IMR-90 (cell line): ENCODE results near the gene NAA15. TPM values are rescaled to one million over a fixed set of nuclear protein-coding genes. Genes with fewer than 3 reads are reported as not detected.
A peak's percentile ranks its signal among the peaks of the same experiment; 100 is the strongest.

Experiments used
- ATAC-seq: fragments of 200-7000 bp; cut with Tn5 transposase; 2 replicates; pipeline ENCODE4 v1.9.1; 2020; ENCODE audit warnings: low read depth, mild to moderate bottlenecking, moderate library complexity
- BruUV-seq: library from RNA; stranded (reverse); fragments of 400-500 nt; replicated peaks from 2 replicates; lab custom pipeline; 2021; lab: Mats Ljungman, UMichigan
- CTCF ChIA-PET: fragments of 300-600 bp; formaldehyde crosslinking; extraction: SDS; loops from one replicate; lab custom pipeline; 2021; ENCODE audit warnings: antibody characterized with exemption; lab: Yijun Ruan, JAX
- POLR2A ChIA-PET: fragments of 300-600 bp; sonication (Branson Sonifier 250); formaldehyde crosslinking; loops from one replicate; lab custom pipeline; 2022; ENCODE audit warnings: antibody characterized with exemption; ENCODE audit not compliant: unreplicated experiment; lab: Charles Lee
- DNase-seq: peaks from one replicate; pipeline ENCODE4 v3.0.0; 2013
- H2AFZ ChIP-seq: replicated peaks from 2 replicates; pipeline ENCODE3; 2013; ENCODE audit warnings: low read length, mild to moderate bottlenecking; ENCODE audit not compliant: poor library complexity
- H2AK5ac ChIP-seq: 2 replicates; pipeline ENCODE4 v1.6.1; 2013; ENCODE audit warnings: low read depth, low read length, inconsistent platforms
- H2AK9ac ChIP-seq: replicated peaks from 2 replicates; pipeline ENCODE3; 2013; ENCODE audit warnings: mild to moderate bottlenecking, low read depth, low read length, moderate library complexity; ENCODE audit not compliant: poor library complexity
- H2BK120ac ChIP-seq: 2 replicates; pipeline ENCODE4 v1.6.1; 2013; ENCODE audit warnings: low read depth, low read length, inconsistent platforms
- H2BK15ac ChIP-seq: 3 replicates; pipeline ENCODE4 v1.6.1; 2013; ENCODE audit warnings: low read depth, low read length, inconsistent platforms
- H2BK20ac ChIP-seq: 2 replicates; pipeline ENCODE4 v1.6.1; 2013; ENCODE audit warnings: low read depth, mild to moderate bottlenecking, inconsistent platforms, low read length, moderate library complexity
- H2BK5ac ChIP-seq: 2 replicates; pipeline ENCODE4 v1.6.1; 2013; ENCODE audit warnings: mild to moderate bottlenecking, low read depth, low read length, inconsistent platforms; ENCODE audit not compliant: poor library complexity, severe bottlenecking
- H3K14ac ChIP-seq: replicated peaks from 2 replicates; pipeline ENCODE4 v1.6.1; 2013; ENCODE audit warnings: low read depth, low read length, inconsistent platforms
- H3K18ac ChIP-seq: 2 replicates; pipeline ENCODE4 v1.6.1; 2013; ENCODE audit warnings: low read depth, low read length, control low read depth
- H3K23ac ChIP-seq: 2 replicates; pipeline ENCODE4 v1.6.1; 2013; ENCODE audit warnings: low read depth, low read length, inconsistent platforms
- H3K27ac ChIP-seq: 2 replicates; pipeline ENCODE4 v1.5.1; 2013; ENCODE audit warnings: mild to moderate bottlenecking, control low read depth, low read length; ENCODE audit not compliant: insufficient read depth
- H3K27me3 ChIP-seq: 2 replicates; pipeline ENCODE4 v1.6.1; 2013; ENCODE audit warnings: low read length; ENCODE audit not compliant: control insufficient read depth, insufficient read depth
- H3K36me3 ChIP-seq: 2 replicates; pipeline ENCODE4 v1.6.1; 2013; ENCODE audit warnings: low read length, mixed read lengths; ENCODE audit not compliant: control insufficient read depth, insufficient read depth
- H3K4ac ChIP-seq: 2 replicates; pipeline ENCODE4 v1.6.1; 2013; ENCODE audit warnings: low read depth, low read length, inconsistent platforms
- H3K4me1 ChIP-seq: 2 replicates; pipeline ENCODE4 v1.6.1; 2013; ENCODE audit warnings: low read length, mixed read lengths; ENCODE audit not compliant: control insufficient read depth, insufficient read depth
- H3K4me2 ChIP-seq: 2 replicates; pipeline ENCODE4 v1.6.1; 2013; ENCODE audit warnings: low read depth, mild to moderate bottlenecking, control low read depth, low read length, moderate library complexity
- H3K4me3 ChIP-seq: 2 replicates; pipeline ENCODE4 v1.5.1; 2013; ENCODE audit warnings: low read depth, mild to moderate bottlenecking, control low read depth, low read length, moderate library complexity; ENCODE audit not compliant: insufficient read depth
- H3K56ac ChIP-seq: 2 replicates; pipeline ENCODE4 v1.6.1; 2013; ENCODE audit warnings: low read length, inconsistent platforms; ENCODE audit not compliant: insufficient read depth; ENCODE audit errors: extremely low read depth
- H3K79me1 ChIP-seq, 2 experiments: 2 replicates each; pipeline ENCODE4 v1.6.1; 2013; ENCODE audit warnings: low read length in 2 of 2, inconsistent platforms in 1 of 2, low read depth in 1 of 2
- H3K9ac ChIP-seq: 2 replicates; pipeline ENCODE4 v1.6.1; 2013; ENCODE audit warnings: low read depth, low read length, control low read depth
- H3K9me1 ChIP-seq: 2 replicates; pipeline ENCODE4 v1.6.1; 2013; ENCODE audit warnings: low read length, inconsistent platforms; ENCODE audit not compliant: insufficient read depth
- H3K9me3 ChIP-seq: 2 replicates; pipeline ENCODE4 v1.6.1; 2013; ENCODE audit warnings: low read length; ENCODE audit not compliant: control insufficient read depth, insufficient read depth
- H4K20me1 ChIP-seq: 2 replicates; pipeline ENCODE4 v1.6.1; 2013; ENCODE audit warnings: low read length, inconsistent platforms; ENCODE audit not compliant: insufficient read depth
- H4K5ac ChIP-seq: 2 replicates; pipeline ENCODE4 v1.6.1; 2013; ENCODE audit warnings: mild to moderate bottlenecking, low read depth, low read length, control low read depth
- H4K8ac ChIP-seq, 2 experiments: 2 replicates each; pipeline ENCODE4 v1.6.1; 2013; ENCODE audit warnings: low read depth in 2 of 2, low read length in 2 of 2, control low read depth in 1 of 2, inconsistent platforms in 1 of 2
- H4K91ac ChIP-seq: 2 replicates; pipeline ENCODE4 v1.6.1; 2013; ENCODE audit warnings: low read depth, low read length, inconsistent platforms; ENCODE audit not compliant: insufficient read depth
- BHLHE40 ChIP-seq: fragments of 150-350 bp; IDR thresholded peaks from 2 replicates; pipeline ENCODE4 v1.6.1; 2016; ENCODE audit warnings: mild to moderate bottlenecking, low read depth, low read length
- CEBPB ChIP-seq: IDR thresholded peaks from 2 replicates; pipeline ENCODE4 v1.6.1; 2012; ENCODE audit warnings: low read depth, low read length, improper control_type of control experiment
- CHD1 ChIP-seq: IDR thresholded peaks from 2 replicates; pipeline ENCODE4 v1.6.1; 2012; ENCODE audit warnings: low read depth, low read length, improper control_type of control experiment
- FOS ChIP-seq: fragments of 150-350 bp; IDR thresholded peaks from 2 replicates; pipeline ENCODE4 v1.6.1; 2016; ENCODE audit warnings: low read depth, low read length
- MAZ ChIP-seq: IDR thresholded peaks from 2 replicates; pipeline ENCODE4 v1.6.1; 2012; ENCODE audit warnings: low read depth, mild to moderate bottlenecking, low read length, improper control_type of control experiment, moderate library complexity, borderline replicate concordance
- dilution Hi-C: fragments of 300-500 bp; cut with HindIII; formaldehyde crosslinking; loops from one replicate; pipeline ENCODE4 v1.14.3; 2018; ENCODE audit warnings: low sequenced_read_pairs; ENCODE audit not compliant: unreplicated experiment
- in situ Hi-C: fragments of 300-500 bp; cut with MboI; formaldehyde crosslinking; loops from 3 replicates; pipeline ENCODE4 v1.14.3; 2019; ENCODE audit warnings: low sequenced_read_pairs, inconsistent platforms, mixed read lengths
- intact Hi-C: fragments of 100-400 bp; cut with micrococcal nuclease; formaldehyde crosslinking; loops from 2 replicates; pipeline ENCODE4 v1.10.0; 2022
- polyA plus RNA-seq, 3 experiments: library from polyadenylated mRNA; depleted of rRNA; stranded (reverse); fragments of >200 nt; gene quantifications; 2 replicates each; pipeline ENCODE4 v1.2.3, GENCODE V29; 2012; ENCODE audit warnings: low replicate concordance in 1 of 3
- total RNA-seq: library from RNA; depleted of rRNA; stranded (reverse); fragments of >200 nt; gene quantifications from 2 replicates; pipeline ENCODE4 v1.2.3, GENCODE V29; 2012

The NAA15 gene
- total and polyA plus RNA-seq, 2 of the 4 experiments (the other 2 are of a cell fraction), result 11.0 to 43.4 TPM

GRCh38 chr4:139386421-139386820 is 85.1 kb downstream of the NAA15 start (continued):
- no peak for TF ChIP-seq MAZ

DNA sequence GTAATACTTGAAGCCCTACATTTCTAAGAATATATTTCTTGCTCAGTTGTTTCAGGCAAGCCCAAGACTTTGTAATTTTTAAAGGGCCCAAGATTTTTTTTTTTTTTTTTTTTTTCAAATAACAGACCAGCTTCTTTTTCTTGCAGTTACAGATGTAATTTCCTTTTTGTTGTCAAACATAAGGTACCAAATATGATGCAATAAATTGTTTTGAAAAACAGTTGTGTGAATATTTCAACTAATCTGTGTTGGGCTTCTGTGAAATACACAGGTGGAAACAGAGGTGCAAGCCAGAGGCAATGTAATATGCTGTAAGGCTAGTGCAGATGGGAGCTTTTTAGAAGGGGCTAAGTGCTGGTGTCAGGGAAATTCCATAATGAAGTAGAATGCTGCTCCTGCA is 87.8 kb downstream of the NAA15 start:
- H3K4me1 ChIP-seq, result no peaks in the 10 kb centered on the region
- H3K9me3 ChIP-seq, result no peaks in the 10 kb centered on the region
- intact Hi-C loops (no loop called here), in situ Hi-C loops (no loop called here), dilution Hi-C loops (no loop called here)
- no peak overlapping the region for H2BK15ac ChIP-seq
- no peak overlapping the region for H4K8ac ChIP-seq
- no peak overlapping the region for H3K9ac ChIP-seq
- H3K79me1 ChIP-seq, result peaks cover 8 to 18% of the 10 kb centered on the region in 2 experiments; a peak in 3 of 4 replicates
- no peak overlapping the region for H3K27ac ChIP-seq
- no peak overlapping the region for H4K91ac ChIP-seq
- no peak overlapping the region for H2AK5ac ChIP-seq
- H3K14ac ChIP-seq, result no peak overlapping the region
- no peak overlapping the region for H3K18ac ChIP-seq
- no peak overlapping the region for H3K56ac ChIP-seq
- no peak overlapping the region for H2BK20ac ChIP-seq
- no peak overlapping the region for H2BK5ac ChIP-seq
- no peak overlapping the region for H3K4me2 ChIP-seq
- H3K4me3 ChIP-seq, result no peak overlapping the region
- no peak overlapping the region for H4K5ac ChIP-seq
- no peak overlapping the region for H2BK120ac ChIP-seq
- DNase-seq, result no peak
- H3K9me1 ChIP-seq, result no peaks in the 10 kb centered on the region; the same call in none of the 2 replicates
- ChIA-PET POLR2A (no interaction called here), CTCF (interaction anchor here (0.7 kb wide), 1 partner anchor 27 kb away, joined by 4 read pairs; no protein-coding TSS in a partner anchor)
- H3K4ac ChIP-seq, result no peak overlapping the region
- ATAC-seq, result no peak
- TF ChIP-seq BHLHE40 (no peak), CHD1 (no peak), FOS (no peak), CEBPB (peak; percentile 57; the same call in 1 of the 2 replicates)
- no peak overlapping the region for H2AFZ ChIP-seq
- BruUV-seq, result no TSS peak
- H2AK9ac ChIP-seq, result no peak overlapping the region
- H3K27me3 ChIP-seq, result no peaks in the 10 kb centered on the region
- H3K36me3 ChIP-seq, result peaks cover 19% of the 10 kb centered on the region
- no peak overlapping the region for H3K23ac ChIP-seq
- H4K20me1 ChIP-seq, result no peaks in the 10 kb centered on the region; the same call in 1 of the 2 replicates
